ENCODE data around the gene CRACR2A. TPM values are rescaled to one million over a fixed set of nuclear protein-coding genes. Genes with fewer than 3 reads are reported as not detected.

The CRACR2A gene
- total and polyA plus RNA-seq, 2 of the 4 experiments (the other 2 are of a cell fraction) = 0.54 to 0.60 TPM

DNA sequence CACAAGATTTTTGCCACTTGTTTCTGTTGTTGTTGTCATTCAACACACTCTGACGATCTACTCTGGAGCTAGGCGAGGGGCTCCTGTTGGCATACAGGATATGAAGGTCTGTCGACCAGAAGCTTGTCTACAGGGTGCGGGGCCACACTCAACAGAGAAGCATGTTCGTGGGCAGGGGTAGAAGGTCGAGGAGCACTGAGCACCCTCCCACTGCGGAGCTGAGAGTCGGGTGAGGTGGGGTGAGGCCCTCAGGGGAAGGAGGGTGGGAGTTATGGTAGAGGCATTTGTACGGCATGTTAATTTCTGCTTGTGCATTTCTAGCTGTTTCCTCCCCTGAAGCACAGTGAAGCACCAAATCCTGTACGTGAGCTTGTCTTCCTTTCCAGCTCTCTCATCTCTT, 146.8 kb downstream of the CRACR2A start:
- TF ChIP-seq CHD1 (IDR thresholded peaks at IDR 0.05; ENCODE audit: low read depth, low read length) (no peak), RAD21 (IDR thresholded peaks at IDR 0.05; ENCODE audit: low read length) (no peak), CEBPB (IDR thresholded peaks at IDR 0.05; ENCODE audit: low read depth, low read length) (no peak), FOS (IDR thresholded peaks at IDR 0.05; ENCODE audit: low read depth, low read length) (no peak), RCOR1 (IDR thresholded peaks at IDR 0.05; ENCODE audit: insufficient replicate concordance, low read length) (no peak), SMC3 (IDR thresholded peaks at IDR 0.05; ENCODE audit: low read depth, low read length) (no peak), MAZ (IDR thresholded peaks at IDR 0.05; ENCODE audit: borderline replicate concordance, low read depth, low read length) (no peak)
- TF ChIP-seq, protein P1, sequence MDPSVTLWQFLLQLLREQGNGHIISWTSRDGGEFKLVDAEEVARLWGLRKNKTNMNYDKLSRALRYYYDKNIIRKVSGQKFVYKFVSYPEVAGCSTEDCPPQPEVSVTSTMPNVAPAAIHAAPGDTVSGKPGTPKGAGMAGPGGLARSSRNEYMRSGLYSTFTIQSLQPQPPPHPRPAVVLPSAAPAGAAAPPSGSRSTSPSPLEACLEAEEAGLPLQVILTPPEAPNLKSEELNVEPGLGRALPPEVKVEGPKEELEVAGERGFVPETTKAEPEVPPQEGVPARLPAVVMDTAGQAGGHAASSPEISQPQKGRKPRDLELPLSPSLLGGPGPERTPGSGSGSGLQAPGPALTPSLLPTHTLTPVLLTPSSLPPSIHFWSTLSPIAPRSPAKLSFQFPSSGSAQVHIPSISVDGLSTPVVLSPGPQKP (IDR thresholded peaks at IDR 0.05; ENCODE audit: borderline replicate concordance, low read depth, low read length) = no peak
- TF ChIP-seq, protein P2, sequence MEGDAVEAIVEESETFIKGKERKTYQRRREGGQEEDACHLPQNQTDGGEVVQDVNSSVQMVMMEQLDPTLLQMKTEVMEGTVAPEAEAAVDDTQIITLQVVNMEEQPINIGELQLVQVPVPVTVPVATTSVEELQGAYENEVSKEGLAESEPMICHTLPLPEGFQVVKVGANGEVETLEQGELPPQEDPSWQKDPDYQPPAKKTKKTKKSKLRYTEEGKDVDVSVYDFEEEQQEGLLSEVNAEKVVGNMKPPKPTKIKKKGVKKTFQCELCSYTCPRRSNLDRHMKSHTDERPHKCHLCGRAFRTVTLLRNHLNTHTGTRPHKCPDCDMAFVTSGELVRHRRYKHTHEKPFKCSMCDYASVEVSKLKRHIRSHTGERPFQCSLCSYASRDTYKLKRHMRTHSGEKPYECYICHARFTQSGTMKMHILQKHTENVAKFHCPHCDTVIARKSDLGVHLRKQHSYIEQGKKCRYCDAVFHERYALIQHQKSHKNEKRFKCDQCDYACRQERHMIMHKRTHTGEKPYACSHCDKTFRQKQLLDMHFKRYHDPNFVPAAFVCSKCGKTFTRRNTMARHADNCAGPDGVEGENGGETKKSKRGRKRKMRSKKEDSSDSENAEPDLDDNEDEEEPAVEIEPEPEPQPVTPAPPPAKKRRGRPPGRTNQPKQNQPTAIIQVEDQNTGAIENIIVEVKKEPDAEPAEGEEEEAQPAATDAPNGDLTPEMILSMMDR (conservative IDR thresholded peaks at IDR 0.05; ENCODE audit: low read depth, low read length) = no peak
- 80% methylated on average over 1 of the region's 10 CpGs; no CpG with 5 or more reads in 1 of the 2 experiments for WGBS, 2 experiments (ENCODE audit: extremely low coverage in 2 of 2, insufficient read length in 1 of 2)
- Histone ChIP-seq H3K4me3 (ENCODE audit: insufficient read depth, low read depth, low read length) (no peak overlapping the region), H3K36me3 (ENCODE audit: control insufficient read depth, insufficient read depth, low read length) (no peaks in the 10 kb centered on the region), H3K27me3 (ENCODE audit: control insufficient read depth, insufficient read depth, low read length) (peaks cover 13% of the 10 kb centered on the region; the same call in 1 of the 2 replicates), H3K4me1 (ENCODE audit: control insufficient read depth, insufficient read depth, low read length) (no peaks in the 10 kb centered on the region), H2BK15ac (ENCODE audit: low read depth, low read length) (no peak overlapping the region), H2AFZ (replicated peaks; ENCODE audit: low read length, poor library complexity) (no peak overlapping the region), H3K18ac (ENCODE audit: low read depth, low read length) (no peak overlapping the region), H2BK20ac (ENCODE audit: low read depth, low read length) (no peak overlapping the region), H4K20me1 (ENCODE audit: insufficient read depth, low read length) (no peaks in the 10 kb centered on the region), H2AK5ac (ENCODE audit: low read depth, low read length) (no peak overlapping the region), H2BK5ac (ENCODE audit: low read depth, low read length, poor library complexity, severe bottlenecking) (no peak overlapping the region), H4K5ac (ENCODE audit: low read depth, low read length) (no peak overlapping the region), H3K9me1 (ENCODE audit: insufficient read depth, low read length) (no peaks in the 10 kb centered on the region), H3K56ac (ENCODE audit: extremely low read depth, insufficient read depth, low read length) (no peak overlapping the region), H4K91ac (ENCODE audit: insufficient read depth, low read depth, low read length) (no peak overlapping the region), H3K79me1 (ENCODE audit: low read depth in 1 of 2, low read length in 2 of 2) (no peaks in the 10 kb centered on the region), H3K4me2 (ENCODE audit: low read depth, low read length) (no peak overlapping the region), H4K8ac (ENCODE audit: low read depth in 2 of 2, low read length in 2 of 2) (no peak overlapping the region), H3K23ac (ENCODE audit: low read depth, low read length) (no peak overlapping the region), H2AK9ac (replicated peaks; ENCODE audit: low read depth, low read length, poor library complexity) (no peak overlapping the region), H3K9ac (ENCODE audit: low read depth, low read length) (no peak overlapping the region), H3K4ac (ENCODE audit: low read depth, low read length) (no peak overlapping the region), H2BK120ac (ENCODE audit: low read depth, low read length) (no peak overlapping the region), H3K27ac (ENCODE audit: insufficient read depth, low read length) (no peak overlapping the region), H3K14ac (replicated peaks; ENCODE audit: low read depth, low read length) (no peak overlapping the region), H3K9me3 (ENCODE audit: control insufficient read depth, insufficient read depth, low read length) (no peaks in the 10 kb centered on the region)
- no peak for ATAC-seq (ENCODE audit: low read depth)
- dilution Hi-C loops (cut with HindIII; ENCODE audit: low sequenced_read_pairs, unreplicated experiment) = no loop called here
- intact Hi-C loops (cut with micrococcal nuclease) = no loop called here
- POLR2A ChIA-PET (ENCODE audit: unreplicated experiment) = no interaction called here
- no peak for DNase-seq
- CTCF ChIA-PET = no interaction called here
- in situ Hi-C loops (cut with MboI; ENCODE audit: low sequenced_read_pairs) = no loop called here
- no TSS peak for BruUV-seq (replicated peaks)

All from IMR-90 (cell line).